Esophagus (tissue), 2 donors: ENCODE measurements around the gene RNF19B. TPM values are rescaled to one million over a fixed set of nuclear protein-coding genes. Genes with fewer than 3 reads are reported as not detected.

ENCODE experiments used
- H3K27ac ChIP-seq, 2 donors: one replicate each; pipeline ENCODE4 v1.5.1; 2013; ENCODE audit warnings: low read depth in 2 of 2, mild to moderate bottlenecking in 2 of 2, inconsistent platforms in 1 of 2, low read length in 1 of 2, moderate library complexity in 1 of 2
- H3K27me3 ChIP-seq, 2 donors: one replicate each; pipeline ENCODE4 v1.6.1; 2013; ENCODE audit warnings: low read length in 2 of 2, control low read depth in 1 of 2, mild to moderate bottlenecking in 1 of 2; ENCODE audit not compliant: insufficient read depth in 2 of 2, control insufficient read depth in 1 of 2
- H3K36me3 ChIP-seq, 2 donors: one replicate each; pipeline ENCODE4 v1.6.1; 2013; ENCODE audit warnings: low read length in 1 of 2; ENCODE audit not compliant: control insufficient read depth in 2 of 2, insufficient read depth in 2 of 2
- H3K4me1 ChIP-seq, 2 donors: one replicate each; pipeline ENCODE4 v1.6.1; 2013; ENCODE audit warnings: low read length in 1 of 2; ENCODE audit not compliant: control insufficient read depth in 2 of 2, insufficient read depth in 2 of 2
- H3K4me3 ChIP-seq, 2 donors: one replicate each; pipeline ENCODE4 v1.5.1; 2013; ENCODE audit warnings: low read length in 2 of 2, mild to moderate bottlenecking in 2 of 2, low read depth in 1 of 2, moderate library complexity in 1 of 2
- H3K9me3 ChIP-seq, 2 donors: one replicate each; pipeline ENCODE4 v1.6.1; 2013; ENCODE audit warnings: mild to moderate bottlenecking in 2 of 2, low read depth in 1 of 2, low read length in 1 of 2, moderate library complexity in 1 of 2; ENCODE audit not compliant: control insufficient read depth in 2 of 2, insufficient read depth in 1 of 2
- WGBS, 2 donors: extraction: QIAGEN DNeasy Blood & Tissue Kit; methylation state at CpG; one replicate each; pipeline ENCODE4 v1.1.7; 2013; 5-methylcytosine and 5-hydroxymethylcytosine counted together
- polyA plus RNA-seq, 2 donors: library from polyadenylated mRNA; stranded (reverse); fragments of 200-250 nt; gene quantifications; one replicate each; pipeline ENCODE4 v1.2.3, GENCODE V29; 2013
- donor health status: healthy with polysubstance abuse.
- donor health status: Bipolar disorder and iron deficiency.

Gene RNF19B
- polyA plus RNA-seq, 2 donors = 10.7 to 19.9 TPM

DNA sequence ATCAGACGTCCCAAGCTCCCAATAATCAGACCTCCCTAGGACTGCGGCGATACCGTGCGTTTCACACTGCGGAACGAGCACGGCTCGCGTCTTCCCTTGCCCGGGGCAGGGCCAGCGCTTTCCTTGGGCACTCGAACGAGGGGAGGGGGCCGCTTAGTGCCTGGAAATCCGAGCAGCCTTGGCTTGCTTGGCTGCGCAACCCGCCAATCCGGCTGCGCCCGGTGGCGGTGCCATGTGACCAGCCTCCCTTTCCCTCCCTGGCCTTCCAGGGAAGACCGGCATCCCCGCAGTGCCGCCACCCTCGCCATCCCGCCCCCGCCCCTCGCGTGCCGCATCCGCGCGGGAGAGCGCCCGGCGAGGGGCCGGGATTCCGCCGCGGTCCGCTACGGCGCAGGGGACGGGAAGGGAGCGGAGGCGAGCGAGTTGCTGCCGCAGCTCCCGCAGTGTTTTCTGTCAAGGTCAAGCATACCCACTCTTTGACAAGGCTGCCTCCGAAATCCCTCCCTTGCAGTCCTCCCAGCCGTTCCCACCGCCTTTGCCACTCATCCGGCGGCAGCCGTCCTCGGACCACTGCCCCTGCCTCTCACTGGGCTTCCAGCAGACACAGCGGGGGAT lies 8.3 kb upstream of the RNF19B start:
- H3K27ac ChIP-seq = no peak overlapping the region
- peak overlapping the region; percentile 38 to 52 for H3K4me3 ChIP-seq
- 2 to 3% methylated on average over 52 to 58 of the region's 58 CpGs for WGBS, 2 donors

DNA sequence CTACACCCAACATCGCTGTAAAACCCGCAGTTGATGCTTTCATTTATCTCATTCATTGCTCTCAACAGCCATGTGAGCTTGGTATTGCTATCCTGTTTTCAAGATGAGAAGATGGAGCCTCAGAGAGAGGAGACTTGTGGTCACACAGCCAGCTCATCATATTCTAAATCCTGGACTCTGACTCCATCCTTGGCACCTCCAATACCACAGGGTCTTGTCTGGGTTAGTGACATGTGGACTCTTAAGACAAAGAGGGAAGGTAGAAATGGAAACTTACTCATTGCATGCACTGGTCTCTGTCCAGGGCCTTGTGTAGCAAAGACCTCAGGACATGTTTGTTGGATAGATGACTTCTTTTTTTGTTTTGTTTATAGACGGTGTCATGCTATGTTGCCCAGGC lies 7.0 kb upstream of the RNF19B start:
- no peak overlapping the region for H3K27ac ChIP-seq
- H3K4me3 ChIP-seq = no peak overlapping the region
- peaks cover 0 to 2% of the 10 kb centered on the region in 2 donors for H3K27me3 ChIP-seq
- H3K36me3 ChIP-seq = no peaks in the 10 kb centered on the region
- peaks cover 0 to 6% of the 10 kb centered on the region in 2 donors for H3K4me1 ChIP-seq
- 94% methylated on average over 3 of the region's 3 CpGs for WGBS, 2 donors
- H3K9me3 ChIP-seq = no peaks in the 10 kb centered on the region

More for the DNA sequence above, 8.3 kb upstream of the RNF19B start:
- Histone ChIP-seq H3K9me3 (no peaks in the 10 kb centered on the region), H3K36me3 (no peaks in the 10 kb centered on the region), H3K27me3 (peaks cover 0 to 2% of the 10 kb centered on the region in 2 donors), H3K4me1 (peaks cover 0 to 6% of the 10 kb centered on the region in 2 donors)

GRCh38 chr1:32971156-32971555 lies 6.5 kb upstream of the RNF19B start:
- H3K36me3 ChIP-seq = no peaks in the 10 kb centered on the region
- H3K27ac ChIP-seq = no peak overlapping the region
- WGBS, 2 donors = 91 to 93% methylated on average over 1 of the region's 1 CpG
- peaks cover 0 to 6% of the 10 kb centered on the region in 2 donors for H3K4me1 ChIP-seq
- H3K9me3 ChIP-seq = no peaks in the 10 kb centered on the region
- no peak overlapping the region for H3K4me3 ChIP-seq
- H3K27me3 ChIP-seq = peaks cover 0 to 2% of the 10 kb centered on the region in 2 donors

DNA sequence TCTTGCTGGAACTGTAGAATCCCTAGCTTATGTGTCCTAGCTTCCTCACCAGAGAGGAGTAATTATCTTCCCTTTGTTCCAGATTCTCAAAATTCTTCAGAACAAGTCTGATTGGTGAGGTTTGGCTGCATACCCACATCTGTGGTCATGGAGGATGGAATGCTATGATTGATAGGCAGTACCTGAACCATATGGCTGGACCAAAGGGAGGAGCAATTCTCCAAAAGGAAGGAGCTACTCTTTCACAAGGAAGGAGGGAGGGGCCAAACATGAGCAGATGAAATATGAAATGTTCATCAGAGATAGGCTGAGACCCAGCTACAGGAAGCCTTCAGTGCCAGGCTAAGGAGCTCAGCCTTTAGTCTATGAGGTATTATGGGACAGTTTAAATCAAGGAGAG lies 5.0 kb upstream of the RNF19B start:
- Histone ChIP-seq H3K9me3 (no peaks in the 10 kb centered on the region), H3K36me3 (no peaks in the 10 kb centered on the region), H3K27me3 (peaks cover 0 to 2% of the 10 kb centered on the region in 2 donors), H3K4me1 (peaks cover 0 to 6% of the 10 kb centered on the region in 2 donors), H3K27ac (no peak overlapping the region), H3K4me3 (no peak overlapping the region)

DNA sequence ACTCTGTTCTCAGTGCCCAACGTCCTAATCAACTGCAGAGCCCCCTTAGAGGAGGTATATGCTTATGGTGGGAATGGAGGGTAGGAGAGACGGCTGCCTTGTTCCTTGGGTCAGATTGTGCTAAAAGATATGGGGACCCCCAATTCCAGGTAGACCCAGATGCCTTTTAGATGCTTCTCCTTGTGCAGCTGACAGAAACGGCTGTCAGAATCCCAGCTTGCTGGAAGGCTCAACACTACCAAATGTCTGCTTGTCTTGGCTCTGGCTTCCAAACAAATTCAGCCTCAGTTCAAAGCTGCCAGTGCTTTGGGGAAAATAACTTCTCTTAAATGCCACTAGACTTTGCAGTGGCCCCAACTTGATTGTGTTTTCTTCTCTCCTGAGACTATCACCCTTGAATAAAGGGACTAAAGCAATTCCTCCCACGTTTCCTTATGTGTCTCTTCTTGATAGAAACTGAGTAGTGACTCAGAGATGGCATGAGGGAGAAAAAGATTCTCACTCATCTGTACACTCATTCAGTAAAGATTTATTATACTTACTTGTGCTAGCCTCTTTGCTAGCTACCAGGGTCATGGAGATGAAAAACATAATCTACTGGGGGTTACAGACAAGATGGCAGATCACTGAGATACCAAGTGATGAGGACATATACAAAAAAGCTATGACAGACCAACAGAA lies 3.4 kb upstream of the RNF19B start:
- H3K36me3 ChIP-seq = no peaks in the 10 kb centered on the region
- H3K27me3 ChIP-seq = peaks cover 0 to 2% of the 10 kb centered on the region in 2 donors
- H3K27ac ChIP-seq = no peak overlapping the region
- H3K9me3 ChIP-seq = no peaks in the 10 kb centered on the region
- H3K4me1 ChIP-seq = peaks cover 0 to 6% of the 10 kb centered on the region in 2 donors
- WGBS, 2 donors = 46 to 64% methylated on average over 4 of the region's 4 CpGs
- H3K4me3 ChIP-seq = no peak overlapping the region

GRCh38 chr1:32966900-32967299 lies 2.3 kb upstream of the RNF19B start:
- 92 to 93% methylated on average over 2 of the region's 2 CpGs for WGBS, 2 donors
- Histone ChIP-seq H3K27ac (no peak overlapping the region), H3K4me1 (peaks cover 0 to 3% of the 10 kb centered on the region in 2 donors), H3K9me3 (no peaks in the 10 kb centered on the region), H3K36me3 (no peaks in the 10 kb centered on the region), H3K4me3 (no peak overlapping the region), H3K27me3 (no peaks in the 10 kb centered on the region)

DNA sequence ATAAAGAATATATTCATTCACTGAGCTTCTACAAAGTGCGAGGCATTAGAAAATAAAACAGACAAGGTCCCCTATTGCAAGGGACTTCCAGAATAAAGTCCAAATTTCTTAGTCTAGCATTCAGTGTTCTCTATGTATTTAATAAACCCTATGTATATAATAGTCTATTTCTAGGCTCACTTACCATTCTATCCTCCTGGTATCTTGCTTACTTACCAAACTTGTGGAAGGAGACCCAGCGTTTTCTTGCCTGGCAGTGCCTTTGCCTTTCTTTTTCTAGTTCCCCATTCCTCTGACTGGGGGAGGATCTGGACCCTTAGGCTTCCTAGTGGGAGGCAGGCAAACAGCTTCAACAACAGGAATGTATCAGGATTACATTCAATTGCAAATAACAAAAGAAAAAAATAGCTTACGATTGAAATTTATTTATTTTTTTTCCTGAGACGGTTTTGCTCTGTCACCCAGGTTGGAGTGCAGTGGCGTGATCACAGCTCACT lies 690 bp upstream of the RNF19B start:
- Histone ChIP-seq H3K4me3 (no peak overlapping the region), H3K27me3 (no peaks in the 10 kb centered on the region), H3K9me3 (no peaks in the 10 kb centered on the region), H3K27ac (no peak overlapping the region), H3K36me3 (no peaks in the 10 kb centered on the region), H3K4me1 (peaks cover 0 to 3% of the 10 kb centered on the region in 2 donors)
- WGBS, 2 donors = 72 to 79% methylated on average over 5 of the region's 5 CpGs

DNA sequence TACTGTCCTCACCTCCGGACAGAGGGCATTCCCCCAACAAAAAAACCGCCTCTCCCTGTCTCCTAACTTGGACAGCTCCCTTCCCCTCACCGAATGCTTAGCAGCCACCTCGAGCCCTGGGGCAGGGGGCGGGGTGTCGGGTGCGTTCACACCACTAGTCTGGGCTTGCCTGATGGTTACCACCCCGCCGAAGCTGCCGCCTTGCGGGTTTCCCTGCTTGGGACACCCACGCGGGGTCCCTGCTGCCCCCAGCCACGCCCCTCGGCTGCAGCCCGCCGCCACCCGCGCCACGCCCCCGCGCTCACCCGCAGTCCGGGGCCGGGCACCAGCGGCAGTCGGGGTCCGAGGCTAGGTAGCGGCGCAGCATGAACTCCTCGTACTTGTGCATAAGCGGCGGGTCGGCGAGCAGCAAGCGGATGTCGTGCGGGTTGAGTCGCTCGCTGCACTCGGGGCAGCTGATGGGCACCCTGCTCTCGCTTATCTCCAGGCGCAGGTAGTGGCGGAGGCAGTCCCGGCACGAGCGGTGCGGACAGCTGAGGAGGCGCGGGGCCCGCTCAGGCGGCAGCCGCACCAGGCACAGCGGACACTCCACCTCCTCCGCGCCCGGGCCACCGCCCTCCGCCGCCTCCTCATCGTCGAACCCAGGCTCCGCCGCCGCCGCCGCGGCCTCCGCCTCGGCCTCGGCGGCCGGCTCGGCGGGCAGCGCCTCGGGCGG lies 706 bp downstream of the RNF19B start:
- peak overlapping the region; percentile 96 to 98 for H3K27ac ChIP-seq
- 0% methylated on average over 74 to 78 of the region's 78 CpGs for WGBS, 2 donors

DNA sequence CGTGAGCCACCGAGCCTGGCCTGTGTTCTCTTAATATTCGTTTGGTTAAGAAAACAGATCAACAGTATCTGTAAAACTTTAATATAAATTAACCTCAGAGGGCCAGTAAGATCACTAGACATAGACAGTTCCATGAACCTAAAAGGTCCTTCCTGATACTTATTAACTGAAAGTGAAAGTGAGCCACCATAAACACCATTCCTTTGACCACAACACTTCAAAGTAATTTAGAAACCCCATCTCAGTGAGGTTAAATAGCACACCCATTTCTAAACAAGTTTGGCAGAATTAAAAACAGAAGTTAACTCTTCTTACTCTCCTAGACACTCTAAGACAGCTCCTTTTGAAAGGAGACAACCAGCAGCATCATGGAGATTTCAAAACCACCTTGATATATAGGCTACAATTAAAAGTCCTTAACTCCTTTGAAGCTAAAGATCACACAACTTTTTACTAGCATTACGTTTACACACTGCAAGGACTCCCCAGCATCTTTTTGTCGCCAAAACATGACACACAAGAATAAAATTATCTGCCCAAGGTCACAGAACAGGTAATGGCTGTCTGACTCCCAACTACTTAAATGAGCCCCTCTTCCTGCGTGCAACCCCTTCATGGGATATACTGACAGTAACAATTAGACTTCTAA lies 2.2 kb downstream of the RNF19B start:
- Histone ChIP-seq H3K4me1 (peaks cover 0 to 3% of the 10 kb centered on the region in 2 donors), H3K27me3 (no peaks in the 10 kb centered on the region), H3K9me3 (no peaks in the 10 kb centered on the region), H3K36me3 (no peaks in the 10 kb centered on the region), H3K27ac (peak overlapping the region; percentile 34 to 45), H3K4me3 (peak overlapping the region; percentile 73 to 99)
- 22 to 28% methylated on average over 6 of the region's 6 CpGs for WGBS, 2 donors

More for the DNA sequence above, 706 bp downstream of the RNF19B start:
- Histone ChIP-seq H3K4me3 (peak overlapping the region; percentile 73 to 99), H3K9me3 (no peaks in the 10 kb centered on the region), H3K36me3 (no peaks in the 10 kb centered on the region), H3K27me3 (no peaks in the 10 kb centered on the region), H3K4me1 (peaks cover 0 to 3% of the 10 kb centered on the region in 2 donors)
